Measurements from ENCODE around the gene JUND.

DNA sequence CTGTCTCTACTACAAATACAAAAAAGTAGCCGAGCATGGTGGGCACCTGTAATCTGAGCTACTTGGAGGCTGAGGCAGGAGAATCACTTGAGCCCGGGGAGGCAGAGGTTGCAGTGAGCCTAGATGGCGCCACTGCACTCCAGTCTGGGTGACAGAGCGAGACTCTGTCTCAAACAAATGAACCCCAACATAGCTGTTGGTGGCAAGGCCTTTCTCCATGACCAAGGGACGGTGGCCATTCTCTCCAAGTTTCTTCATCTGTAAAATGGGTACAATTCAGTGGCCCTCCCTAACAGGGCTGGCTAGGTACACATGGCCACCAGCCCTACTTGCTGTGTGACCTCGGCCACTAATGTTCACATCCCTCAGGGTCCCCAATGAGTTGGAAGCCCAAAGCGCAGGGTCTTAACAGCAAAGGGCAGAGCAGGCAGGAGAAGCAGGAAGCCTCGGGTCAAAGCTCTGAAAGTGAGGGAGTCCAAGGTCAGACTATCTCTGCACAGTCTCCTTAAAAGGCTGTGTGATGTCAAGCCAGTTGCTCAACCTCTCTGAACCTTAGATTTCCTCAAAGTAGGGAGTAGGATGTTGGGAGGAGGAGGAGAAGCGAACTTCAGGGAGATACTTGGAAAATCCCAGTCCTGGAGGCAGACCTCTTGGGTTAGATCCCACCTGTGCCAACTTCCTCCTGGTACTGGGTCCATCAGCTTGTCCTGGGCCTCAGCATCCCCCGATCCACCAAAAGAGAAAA is 2.7 kb downstream of the JUND start:
- no peak for TF ChIP-seq MYC (IDR thresholded peaks at IDR 0.05; ENCODE audit: borderline replicate concordance, low read length)
- no peak for TF ChIP-seq BHLHE40 (IDR thresholded peaks at IDR 0.05; ENCODE audit: low read depth, low read length)
- TF ChIP-seq ZC3H11A (IDR thresholded peaks at IDR 0.05), result no peak
- no peak for TF ChIP-seq POLR2A (IDR thresholded peaks at IDR 0.05; ENCODE audit: low read length)
- TF ChIP-seq, protein P1, sequence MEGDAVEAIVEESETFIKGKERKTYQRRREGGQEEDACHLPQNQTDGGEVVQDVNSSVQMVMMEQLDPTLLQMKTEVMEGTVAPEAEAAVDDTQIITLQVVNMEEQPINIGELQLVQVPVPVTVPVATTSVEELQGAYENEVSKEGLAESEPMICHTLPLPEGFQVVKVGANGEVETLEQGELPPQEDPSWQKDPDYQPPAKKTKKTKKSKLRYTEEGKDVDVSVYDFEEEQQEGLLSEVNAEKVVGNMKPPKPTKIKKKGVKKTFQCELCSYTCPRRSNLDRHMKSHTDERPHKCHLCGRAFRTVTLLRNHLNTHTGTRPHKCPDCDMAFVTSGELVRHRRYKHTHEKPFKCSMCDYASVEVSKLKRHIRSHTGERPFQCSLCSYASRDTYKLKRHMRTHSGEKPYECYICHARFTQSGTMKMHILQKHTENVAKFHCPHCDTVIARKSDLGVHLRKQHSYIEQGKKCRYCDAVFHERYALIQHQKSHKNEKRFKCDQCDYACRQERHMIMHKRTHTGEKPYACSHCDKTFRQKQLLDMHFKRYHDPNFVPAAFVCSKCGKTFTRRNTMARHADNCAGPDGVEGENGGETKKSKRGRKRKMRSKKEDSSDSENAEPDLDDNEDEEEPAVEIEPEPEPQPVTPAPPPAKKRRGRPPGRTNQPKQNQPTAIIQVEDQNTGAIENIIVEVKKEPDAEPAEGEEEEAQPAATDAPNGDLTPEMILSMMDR (IDR thresholded peaks at IDR 0.05), result 0 out of 3 replicates have a peak, but pooled peaks have one; percentile 23
- TF ChIP-seq ZSCAN20 (CRISPR knock-in tag; IDR thresholded peaks at IDR 0.05), result no peak
- TF ChIP-seq MAZ (IDR thresholded peaks at IDR 0.05; ENCODE audit: borderline replicate concordance, low read depth, low read length), result no peak
- no peak; a peak in 1 of 5 replicates for TF ChIP-seq JUN (IDR thresholded peaks at IDR 0.05)
- TF ChIP-seq, protein P2, sequence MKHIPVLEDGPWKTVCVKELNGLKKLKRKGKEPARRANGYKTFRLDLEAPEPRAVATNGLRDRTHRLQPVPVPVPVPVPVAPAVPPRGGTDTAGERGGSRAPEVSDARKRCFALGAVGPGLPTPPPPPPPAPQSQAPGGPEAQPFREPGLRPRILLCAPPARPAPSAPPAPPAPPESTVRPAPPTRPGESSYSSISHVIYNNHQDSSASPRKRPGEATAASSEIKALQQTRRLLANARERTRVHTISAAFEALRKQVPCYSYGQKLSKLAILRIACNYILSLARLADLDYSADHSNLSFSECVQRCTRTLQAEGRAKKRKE (CRISPR knock-in tag; IDR thresholded peaks at IDR 0.05; ENCODE audit: low read depth), result no peak
- no peak for TF ChIP-seq EP300 (IDR thresholded peaks at IDR 0.05)

All from A549 (cell line).